Stimulated activated naive CD4-positive, alpha-beta T cell (primary cell): ENCODE results near the gene TMEM60.
A peak's percentile ranks its signal among the peaks of the same experiment; 100 is the strongest.

ENCODE experiments used
- DNase-seq, 6 experiments: peaks; one replicate each; lab custom pipeline; 2025; lab: John Stamatoyannopoulos, UW

The TMEM60 gene

DNA sequence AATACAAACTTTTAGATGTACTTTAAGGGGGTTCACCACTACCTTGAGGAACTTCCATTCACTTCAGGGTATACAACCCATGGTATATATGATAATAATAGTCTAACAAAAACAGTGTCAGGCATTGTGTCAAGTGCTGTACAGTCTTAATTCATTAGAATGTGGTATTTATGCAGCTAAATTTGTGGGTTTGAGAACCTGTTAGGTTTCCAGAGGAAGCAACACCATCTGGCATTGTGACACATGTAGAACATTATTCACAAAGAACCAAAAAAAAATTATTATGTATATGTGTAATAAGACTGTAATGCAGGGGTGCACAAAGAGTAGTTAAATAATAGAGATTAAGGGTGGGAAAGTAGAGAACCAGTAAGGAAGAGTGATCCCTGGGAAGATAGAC is 26.3 kb downstream of the TMEM60 start:
- no peak for DNase-seq

DNA sequence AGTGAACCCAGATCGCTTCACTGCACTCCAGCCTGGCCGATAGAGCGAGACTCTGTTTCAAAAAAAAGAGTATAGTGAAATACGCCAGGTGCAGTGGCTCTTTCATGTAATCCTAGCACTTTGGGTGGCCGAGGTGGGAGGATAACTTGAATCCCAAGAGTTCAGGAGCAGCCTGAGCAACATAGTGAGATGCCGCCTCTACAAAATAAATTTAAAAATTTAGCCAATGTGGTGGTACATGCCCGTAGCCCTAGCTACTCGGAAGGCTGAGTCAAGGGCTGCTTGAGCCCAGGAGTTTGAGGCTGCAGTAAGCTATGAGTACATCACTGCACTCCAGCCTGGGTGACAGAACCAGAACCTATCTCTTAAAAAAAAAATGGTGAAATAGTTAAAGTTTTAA is 27.9 kb downstream of the TMEM60 start:
- DNase-seq: no peak

- DNase-seq: no peak
These were observed 31.2 kb downstream of the TMEM60 start for GRCh38 chr7:77766801-77767605.

GRCh38 chr7:77765906-77766800 is 32.1 kb downstream of the TMEM60 start:
- no peak for DNase-seq

DNA sequence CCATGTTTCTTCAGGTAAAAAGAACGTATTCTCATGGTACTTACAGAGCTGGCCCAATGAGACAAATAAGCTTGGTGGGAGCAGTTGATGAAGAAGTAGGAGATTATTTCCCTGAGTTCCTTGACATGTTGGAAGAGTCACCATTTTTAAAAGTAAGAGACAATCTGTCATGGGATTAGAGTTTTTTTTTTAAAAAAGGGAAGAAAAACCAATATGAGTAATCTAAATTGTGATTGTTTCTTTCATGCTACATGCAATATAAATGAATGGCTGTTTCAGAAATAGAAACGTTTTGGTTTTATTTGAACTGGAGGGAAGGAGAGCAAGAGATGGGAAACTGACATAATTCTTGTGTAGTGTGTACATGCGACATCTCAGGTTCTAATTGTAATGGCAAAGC is 32.8 kb downstream of the TMEM60 start:
- no peak for DNase-seq

- no peak for DNase-seq
These were observed 37.3 kb downstream of the TMEM60 start for GRCh38 chr7:77760809-77761453.

GRCh38 chr7:77759294-77759889 is 38.8 kb downstream of the TMEM60 start:
- DNase-seq: peak; percentile 12 to 80 (median 52)

DNA sequence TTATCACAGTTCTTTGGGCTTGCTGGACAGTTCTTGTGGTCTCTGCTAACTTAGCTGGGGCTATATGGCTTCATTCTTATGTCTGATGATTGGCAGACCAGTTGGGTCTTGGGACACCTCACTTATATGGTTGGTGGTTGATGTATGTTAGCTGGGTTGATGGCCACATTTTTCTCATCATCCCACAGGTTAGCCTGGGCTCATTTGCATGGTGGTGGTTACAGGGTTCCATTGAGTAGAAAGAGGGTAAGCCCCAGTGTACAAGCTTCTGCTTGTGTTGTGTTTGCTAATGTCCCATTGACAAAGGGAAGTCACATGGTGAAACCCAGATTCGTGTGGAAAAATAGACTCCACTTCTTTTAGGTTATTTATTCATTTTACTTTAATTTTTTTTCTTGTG is 40.6 kb downstream of the TMEM60 start:
- DNase-seq: no peak

DNA sequence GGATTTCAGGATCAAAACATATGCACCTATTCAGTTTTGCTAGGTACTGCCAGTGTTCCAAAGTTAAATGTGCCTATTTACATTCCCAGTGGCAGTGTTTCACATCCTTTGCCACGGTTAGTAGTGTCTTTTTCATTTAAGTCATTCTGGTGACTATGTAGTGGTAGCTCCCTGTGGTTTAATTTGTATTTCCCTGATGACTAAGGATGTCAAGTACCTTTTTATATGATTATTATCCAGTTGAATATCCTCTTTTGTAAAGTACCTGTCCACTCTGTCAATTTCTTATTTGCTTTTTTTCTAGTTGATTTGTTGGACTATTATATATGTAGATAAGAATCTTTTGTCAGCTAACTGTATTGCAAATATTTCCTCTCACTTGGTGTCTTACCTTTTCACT is 45.1 kb downstream of the TMEM60 start:
- no peak for DNase-seq

- DNase-seq: no peak
These were observed 46.2 kb downstream of the TMEM60 start for GRCh38 chr7:77752016-77752415.

- no peak for DNase-seq
These were observed 50.5 kb downstream of the TMEM60 start for GRCh38 chr7:77747718-77748117.

GRCh38 chr7:77747178-77747577 is 51.1 kb downstream of the TMEM60 start:
- DNase-seq: no peak

DNA sequence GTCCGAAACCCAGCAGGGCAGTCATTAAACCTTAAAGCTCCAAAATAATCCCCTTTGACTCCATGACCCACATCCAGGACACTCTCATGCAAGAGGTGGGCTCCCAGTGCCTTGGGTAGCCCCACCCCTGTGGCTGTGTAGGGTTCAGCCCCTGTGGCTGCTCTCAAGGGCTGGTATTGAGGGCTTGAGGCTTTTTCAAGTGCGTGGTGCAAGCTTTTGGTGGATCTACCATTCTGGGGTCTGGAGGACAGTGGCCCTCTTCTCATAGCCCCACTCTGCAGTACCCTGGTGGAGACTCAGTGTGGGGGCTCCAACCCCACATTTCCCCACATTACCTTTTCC is 51.4 kb downstream of the TMEM60 start:
- no peak for DNase-seq

DNA sequence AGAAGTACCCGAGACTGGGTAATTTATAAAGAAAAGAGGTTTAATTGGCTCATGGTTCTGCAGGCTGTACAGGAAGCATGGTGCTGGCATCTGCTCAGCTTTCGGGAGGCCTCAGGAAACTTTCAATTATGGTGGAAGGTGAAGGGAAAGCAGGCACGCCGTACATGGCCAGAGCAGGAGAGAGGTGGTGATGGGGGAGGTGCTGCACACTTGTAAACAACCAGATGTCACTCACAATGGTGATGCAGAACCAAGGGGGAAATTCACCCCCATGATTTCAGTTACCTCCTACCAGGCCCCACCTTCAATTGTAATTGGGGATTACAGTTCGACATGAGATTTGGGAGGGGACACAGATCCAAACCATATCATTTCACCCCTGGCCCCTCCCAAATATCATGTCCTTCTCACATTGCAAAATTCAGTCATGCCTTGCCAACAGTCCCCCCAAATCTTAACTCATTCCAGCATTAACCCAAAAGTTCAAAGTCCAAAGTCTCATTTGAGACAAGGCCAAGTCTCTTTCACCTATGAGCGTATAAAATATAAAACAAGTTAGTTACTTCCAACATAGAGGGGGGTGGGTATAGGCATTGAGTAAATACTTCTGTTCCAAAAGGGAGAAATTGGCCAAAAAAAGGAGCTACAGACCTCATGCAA is 51.9 kb downstream of the TMEM60 start:
- no peak for DNase-seq

DNA sequence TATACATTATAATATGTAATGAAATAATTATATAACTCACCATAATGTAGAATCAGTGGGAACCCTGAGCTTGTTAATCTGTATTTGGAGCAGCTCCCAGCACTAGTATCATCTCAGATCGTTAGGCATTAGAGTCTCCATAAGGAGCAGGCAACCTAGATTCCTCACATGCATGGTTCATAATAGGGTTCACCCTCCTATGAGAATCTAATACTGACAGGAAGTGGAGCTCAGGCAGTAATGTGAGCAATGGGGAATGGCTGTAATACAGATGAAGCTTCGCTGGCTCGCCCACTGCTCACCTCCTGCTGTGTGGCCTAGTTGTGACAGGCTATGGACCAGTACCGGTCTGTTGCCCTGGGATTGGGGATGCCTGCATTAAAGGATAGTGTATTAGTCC is 52.5 kb downstream of the TMEM60 start:
- no peak for DNase-seq
